ENCODE measurements around the gene VTCN1.

DNA sequence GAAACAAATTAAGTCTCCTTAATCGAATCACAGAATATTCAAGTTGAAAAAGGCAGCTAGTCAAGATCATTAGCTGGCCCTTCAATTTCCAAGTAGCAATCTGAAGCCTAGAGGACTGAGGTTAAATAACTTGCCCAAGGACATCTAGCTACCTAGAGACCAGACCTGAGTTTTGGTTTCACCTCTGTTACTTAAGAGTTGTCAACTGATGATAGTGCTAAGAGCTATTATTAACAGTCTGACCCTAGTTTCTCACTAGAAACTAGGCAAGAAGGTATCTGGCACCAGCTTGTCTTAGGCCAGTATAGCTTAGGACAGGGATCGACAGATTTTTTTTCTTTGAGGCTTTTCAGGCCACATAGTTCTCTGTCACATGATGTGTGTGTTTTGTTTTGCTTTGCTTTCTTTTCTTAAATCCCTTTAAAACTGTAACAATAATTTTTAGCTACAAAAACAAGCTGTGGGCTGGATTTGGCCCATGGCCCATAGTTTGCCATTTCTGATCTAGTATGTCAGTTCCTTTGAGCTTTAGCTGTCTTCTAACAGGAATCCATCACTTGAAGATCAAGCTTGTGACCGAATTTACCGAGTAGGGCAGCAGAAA lies 112.3 kb downstream of the VTCN1 start:
- TF ChIP-seq, protein P1, sequence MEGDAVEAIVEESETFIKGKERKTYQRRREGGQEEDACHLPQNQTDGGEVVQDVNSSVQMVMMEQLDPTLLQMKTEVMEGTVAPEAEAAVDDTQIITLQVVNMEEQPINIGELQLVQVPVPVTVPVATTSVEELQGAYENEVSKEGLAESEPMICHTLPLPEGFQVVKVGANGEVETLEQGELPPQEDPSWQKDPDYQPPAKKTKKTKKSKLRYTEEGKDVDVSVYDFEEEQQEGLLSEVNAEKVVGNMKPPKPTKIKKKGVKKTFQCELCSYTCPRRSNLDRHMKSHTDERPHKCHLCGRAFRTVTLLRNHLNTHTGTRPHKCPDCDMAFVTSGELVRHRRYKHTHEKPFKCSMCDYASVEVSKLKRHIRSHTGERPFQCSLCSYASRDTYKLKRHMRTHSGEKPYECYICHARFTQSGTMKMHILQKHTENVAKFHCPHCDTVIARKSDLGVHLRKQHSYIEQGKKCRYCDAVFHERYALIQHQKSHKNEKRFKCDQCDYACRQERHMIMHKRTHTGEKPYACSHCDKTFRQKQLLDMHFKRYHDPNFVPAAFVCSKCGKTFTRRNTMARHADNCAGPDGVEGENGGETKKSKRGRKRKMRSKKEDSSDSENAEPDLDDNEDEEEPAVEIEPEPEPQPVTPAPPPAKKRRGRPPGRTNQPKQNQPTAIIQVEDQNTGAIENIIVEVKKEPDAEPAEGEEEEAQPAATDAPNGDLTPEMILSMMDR (IDR thresholded peaks at IDR 0.05): no peak
- TF ChIP-seq POLR2A (IDR thresholded peaks at IDR 0.05): no peak

Measured in ovary (tissue), 3 donors.